Esophagus (tissue), 2 donors: Measurements from ENCODE around the gene CALB2. TPM values are rescaled to one million over a fixed set of nuclear protein-coding genes. Genes with fewer than 3 reads are reported as not detected.

Experiments
- H3K27ac ChIP-seq, 2 donors: one replicate each; pipeline ENCODE4 v1.5.1; 2013; ENCODE audit warnings: low read depth in 2 of 2, mild to moderate bottlenecking in 2 of 2, inconsistent platforms in 1 of 2, low read length in 1 of 2, moderate library complexity in 1 of 2
- H3K27me3 ChIP-seq, 2 donors: one replicate each; pipeline ENCODE4 v1.6.1; 2013; ENCODE audit warnings: low read length in 2 of 2, control low read depth in 1 of 2, mild to moderate bottlenecking in 1 of 2; ENCODE audit not compliant: insufficient read depth in 2 of 2, control insufficient read depth in 1 of 2
- H3K36me3 ChIP-seq, 2 donors: one replicate each; pipeline ENCODE4 v1.6.1; 2013; ENCODE audit warnings: low read length in 1 of 2; ENCODE audit not compliant: control insufficient read depth in 2 of 2, insufficient read depth in 2 of 2
- H3K4me1 ChIP-seq, 2 donors: one replicate each; pipeline ENCODE4 v1.6.1; 2013; ENCODE audit warnings: low read length in 1 of 2; ENCODE audit not compliant: control insufficient read depth in 2 of 2, insufficient read depth in 2 of 2
- H3K4me3 ChIP-seq, 2 donors: one replicate each; pipeline ENCODE4 v1.5.1; 2013; ENCODE audit warnings: low read length in 2 of 2, mild to moderate bottlenecking in 2 of 2, low read depth in 1 of 2, moderate library complexity in 1 of 2
- H3K9me3 ChIP-seq, 2 donors: one replicate each; pipeline ENCODE4 v1.6.1; 2013; ENCODE audit warnings: mild to moderate bottlenecking in 2 of 2, low read depth in 1 of 2, low read length in 1 of 2, moderate library complexity in 1 of 2; ENCODE audit not compliant: control insufficient read depth in 2 of 2, insufficient read depth in 1 of 2
- WGBS, 2 donors: extraction: QIAGEN DNeasy Blood & Tissue Kit; methylation state at CpG; one replicate each; pipeline ENCODE4 v1.1.7; 2013; 5-methylcytosine and 5-hydroxymethylcytosine counted together
- polyA plus RNA-seq, 2 donors: library from polyadenylated mRNA; stranded (reverse); fragments of 200-250 nt; gene quantifications; one replicate each; pipeline ENCODE4 v1.2.3, GENCODE V29; 2013
- donor health status: healthy with polysubstance abuse.
- donor health status: Bipolar disorder and iron deficiency.

Gene CALB2
- polyA plus RNA-seq, 2 donors = 2.2 to 6.3 TPM

- Histone ChIP-seq H3K27ac (no peak overlapping the region), H3K36me3 (no peaks in the 10 kb centered on the region), H3K4me1 (no peaks in the 10 kb centered on the region), H3K4me3 (no peak overlapping the region), H3K27me3 (no peaks in the 10 kb centered on the region), H3K9me3 (peaks cover 9% of the 10 kb centered on the region in 2 donors)
- WGBS, 2 donors = 68% methylated on average over 4 of the region's 4 CpGs
Measured at GRCh38 chr16:71404364-71404763, 45.8 kb downstream of the CALB2 start.

GRCh38 chr16:71406316-71406715, 47.8 kb downstream of the CALB2 start:
- H3K4me3 ChIP-seq = no peak overlapping the region
- H3K36me3 ChIP-seq = no peaks in the 10 kb centered on the region
- 81 to 84% methylated on average over 5 of the region's 5 CpGs for WGBS, 2 donors
- H3K27ac ChIP-seq = no peak overlapping the region
- H3K9me3 ChIP-seq = peaks cover 9% of the 10 kb centered on the region in 2 donors
- no peaks in the 10 kb centered on the region for H3K27me3 ChIP-seq
- no peaks in the 10 kb centered on the region for H3K4me1 ChIP-seq

DNA sequence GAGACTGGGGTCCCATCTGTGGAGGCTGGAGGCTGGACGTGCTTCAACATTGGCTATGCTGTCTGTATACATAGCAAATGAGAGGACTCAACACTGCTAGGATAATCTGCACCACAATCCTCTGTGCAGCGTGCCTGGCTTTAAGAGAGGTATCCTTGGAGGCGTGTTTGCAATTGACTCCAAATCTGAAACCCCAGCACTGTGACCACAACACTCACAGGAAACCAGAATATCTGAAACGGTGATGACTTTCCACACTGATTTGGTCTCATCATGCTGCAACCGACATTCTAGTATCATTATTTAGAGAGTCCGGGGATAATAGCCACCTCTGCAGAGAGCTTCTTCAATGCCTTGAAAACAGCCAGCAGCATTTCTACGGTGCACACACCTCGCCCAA, 48.2 kb downstream of the CALB2 start:
- H3K9me3 ChIP-seq = peaks cover 9% of the 10 kb centered on the region in 2 donors
- no peak overlapping the region for H3K4me3 ChIP-seq
- no peaks in the 10 kb centered on the region for H3K4me1 ChIP-seq
- no peaks in the 10 kb centered on the region for H3K27me3 ChIP-seq
- WGBS, 2 donors = 67% methylated on average over 8 of the region's 8 CpGs
- H3K36me3 ChIP-seq = no peaks in the 10 kb centered on the region
- no peak overlapping the region for H3K27ac ChIP-seq

DNA sequence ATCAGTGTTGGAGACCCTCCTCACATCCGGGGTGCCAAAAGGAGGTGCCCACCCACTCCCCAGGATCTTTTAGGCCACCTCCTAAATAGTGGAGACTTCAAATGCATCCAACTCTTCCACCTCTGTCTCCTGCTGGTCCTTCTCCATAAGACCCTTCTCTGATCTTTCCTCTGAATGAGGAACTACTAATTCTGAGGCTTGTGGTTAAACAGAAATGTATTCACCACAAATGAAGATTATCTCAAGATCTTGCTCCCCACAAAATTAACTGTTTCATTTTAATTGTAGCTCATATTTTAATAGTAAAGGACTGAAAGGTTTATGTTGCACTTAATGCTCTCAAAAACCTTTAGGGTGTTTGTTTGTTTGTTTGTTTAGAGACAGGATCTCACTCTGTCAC, 49.2 kb downstream of the CALB2 start:
- 81 to 88% methylated on average over 1 of the region's 1 CpG for WGBS, 2 donors
- H3K27ac ChIP-seq = no peak overlapping the region
- no peak overlapping the region for H3K4me3 ChIP-seq
- H3K9me3 ChIP-seq = peaks cover 9% of the 10 kb centered on the region in 2 donors
- no peaks in the 10 kb centered on the region for H3K4me1 ChIP-seq
- H3K27me3 ChIP-seq = no peaks in the 10 kb centered on the region
- no peaks in the 10 kb centered on the region for H3K36me3 ChIP-seq

DNA sequence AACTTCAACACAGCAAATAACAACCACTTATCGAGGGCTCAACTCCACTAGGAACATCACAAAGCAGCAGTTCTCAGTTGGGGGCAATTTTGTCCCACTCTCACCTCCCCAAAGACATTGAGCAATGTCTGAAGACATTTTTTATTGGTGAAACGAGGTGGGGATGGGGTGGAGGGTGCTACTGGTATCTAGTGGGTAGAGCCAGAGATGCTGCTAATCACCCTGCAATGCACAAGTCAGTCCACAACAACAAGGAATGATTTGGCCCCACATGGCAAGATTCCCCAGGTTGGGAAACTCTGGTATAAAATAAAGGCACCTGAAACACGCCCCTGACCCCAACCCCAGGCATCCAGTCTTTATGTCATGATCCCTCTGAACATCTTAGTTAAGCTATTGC, 50.0 kb downstream of the CALB2 start:
- H3K27me3 ChIP-seq = no peaks in the 10 kb centered on the region
- H3K4me1 ChIP-seq = no peaks in the 10 kb centered on the region
- no peaks in the 10 kb centered on the region for H3K36me3 ChIP-seq
- 48 to 49% methylated on average over 3 of the region's 3 CpGs for WGBS, 2 donors
- H3K9me3 ChIP-seq = peaks cover 9% of the 10 kb centered on the region in 2 donors
- no peak overlapping the region for H3K27ac ChIP-seq
- no peak overlapping the region for H3K4me3 ChIP-seq

GRCh38 chr16:71409011-71409775, 50.7 kb downstream of the CALB2 start:
- H3K27ac ChIP-seq = no peak overlapping the region
- WGBS, 2 donors = 44% methylated on average over 16 of the region's 16 CpGs
- H3K9me3 ChIP-seq = peaks cover 8 to 9% of the 10 kb centered on the region in 2 donors
- H3K27me3 ChIP-seq = no peaks in the 10 kb centered on the region
- no peaks in the 10 kb centered on the region for H3K4me1 ChIP-seq
- H3K4me3 ChIP-seq = no peak overlapping the region
- no peaks in the 10 kb centered on the region for H3K36me3 ChIP-seq

DNA sequence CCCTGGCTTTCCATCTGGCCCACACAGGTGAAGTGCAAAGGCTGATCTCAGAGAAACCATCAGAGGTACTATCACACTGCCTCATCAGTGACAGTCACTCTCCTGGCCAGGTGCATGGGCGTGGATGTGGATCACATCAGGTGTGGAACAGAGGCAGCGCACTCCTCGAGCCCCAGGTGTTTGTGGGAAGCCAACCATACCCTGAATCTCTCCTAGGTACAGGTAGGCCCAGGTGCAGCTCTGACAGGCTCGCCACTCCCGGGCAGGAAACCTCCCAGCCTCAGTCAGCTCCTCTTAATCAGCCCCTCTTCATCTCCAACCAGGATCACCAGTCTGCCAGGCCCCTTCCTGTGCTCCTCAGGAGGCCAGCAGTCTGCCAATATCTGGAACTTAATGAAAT, 51.6 kb downstream of the CALB2 start:
- no peak overlapping the region for H3K27ac ChIP-seq
- no peaks in the 10 kb centered on the region for H3K4me1 ChIP-seq
- H3K27me3 ChIP-seq = no peaks in the 10 kb centered on the region
- H3K4me3 ChIP-seq = no peak overlapping the region
- WGBS, 2 donors = 75% methylated on average over 5 of the region's 5 CpGs
- H3K9me3 ChIP-seq = peaks cover under 1 to 3% of the 10 kb centered on the region in 2 donors
- no peaks in the 10 kb centered on the region for H3K36me3 ChIP-seq

GRCh38 chr16:71412270-71413160, 54.0 kb downstream of the CALB2 start:
- H3K27ac ChIP-seq = no peak overlapping the region
- no peaks in the 10 kb centered on the region for H3K36me3 ChIP-seq
- H3K4me1 ChIP-seq = no peaks in the 10 kb centered on the region
- no peaks in the 10 kb centered on the region for H3K27me3 ChIP-seq
- H3K4me3 ChIP-seq = no peak overlapping the region
- H3K9me3 ChIP-seq = no peaks in the 10 kb centered on the region
- WGBS, 2 donors = 8 to 9% methylated on average over 24 of the region's 24 CpGs

- Histone ChIP-seq H3K9me3 (no peaks in the 10 kb centered on the region), H3K36me3 (no peaks in the 10 kb centered on the region), H3K27ac (no peak overlapping the region), H3K27me3 (no peaks in the 10 kb centered on the region), H3K4me1 (no peaks in the 10 kb centered on the region), H3K4me3 (no peak overlapping the region)
- WGBS, 2 donors = 61 to 66% methylated on average over 4 of the region's 4 CpGs
Measured at GRCh38 chr16:71413341-71413740, 54.8 kb downstream of the CALB2 start.
